ENCODE data around the gene PSMA8.

PSMA8 gene

DNA sequence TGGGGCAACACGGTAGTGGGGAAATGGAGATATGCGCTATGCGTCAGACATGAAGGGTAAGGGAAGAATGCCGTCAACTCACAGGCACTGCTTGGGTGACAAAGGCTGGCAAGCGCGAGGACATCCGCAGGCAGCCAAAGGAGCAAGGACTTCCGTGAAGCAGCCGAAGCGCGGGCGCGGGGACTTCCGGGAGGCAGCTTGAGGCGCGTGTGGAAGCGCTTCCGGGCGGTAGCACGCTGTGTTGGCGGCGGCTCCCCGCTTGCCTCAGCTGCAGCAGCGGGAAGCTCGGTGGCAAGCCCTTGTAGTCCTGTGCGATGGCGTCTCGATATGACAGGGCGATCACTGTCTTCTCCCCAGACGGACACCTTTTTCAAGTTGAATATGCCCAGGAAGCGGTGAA lies at the start of gene PSMA8:
Gene PSMA8 (plus strand): TSS at position 218 of the 400 bp plus-strand sequence. CDS start 97 bp downstream, at position 315.
- ChIA-PET CTCF (no interaction called here), POLR2A (no interaction called here)
- Histone ChIP-seq H3K4me3 (ENCODE audit: low read depth, low read length) (no peak within 1 kb of the TSS), H3K27ac (ENCODE audit: extremely low read depth, low read depth, low read length) (no peak within 1 kb of the TSS), H3K4me1 (ENCODE audit: control insufficient read depth, insufficient read depth, low read length) (no peaks in the 10 kb centered on the region), H3K36me3 (ENCODE audit: control insufficient read depth in 2 of 2, insufficient read depth in 1 of 2, low read length in 2 of 2) (no peaks in the 10 kb centered on the region), H3K9me3 (ENCODE audit: control insufficient read depth, insufficient read depth, low read depth, low read length) (no peaks in the 10 kb centered on the region)
- TF ChIP-seq ZNF335 (tag by site-specific recombination; conservative IDR thresholded peaks at IDR 0.05) = no peak
- no peak for TF ChIP-seq ZNF530 (tag by site-specific recombination; IDR thresholded peaks at IDR 0.05; ENCODE audit: low read depth)
- no peak for TF ChIP-seq ZNF776 (tag by site-specific recombination; IDR thresholded peaks at IDR 0.05; ENCODE audit: borderline replicate concordance)
- no peak for TF ChIP-seq KLF7 (tag by site-specific recombination; IDR thresholded peaks at IDR 0.05; ENCODE audit: borderline replicate concordance)
- no peak for TF ChIP-seq PRDM2 (tag by site-specific recombination; IDR thresholded peaks at IDR 0.05; ENCODE audit: borderline replicate concordance)
- TF ChIP-seq INSM2 (tag by site-specific recombination; IDR thresholded peaks at IDR 0.05) = no peak
- no peak for TF ChIP-seq GLIS2 (tag by site-specific recombination; IDR thresholded peaks at IDR 0.05)
- no peak for TF ChIP-seq ZNF155 (tag by site-specific recombination; IDR thresholded peaks at IDR 0.05)
- no peak for TF ChIP-seq ZNF645 (tag by site-specific recombination; IDR thresholded peaks at IDR 0.05)
- TF ChIP-seq ZIC2 (tag by site-specific recombination; IDR thresholded peaks at IDR 0.05) = no peak
- no peak for TF ChIP-seq ZNF624 (tag by site-specific recombination; IDR thresholded peaks at IDR 0.05)
- no peak for TF ChIP-seq KLF8 (tag by site-specific recombination; IDR thresholded peaks at IDR 0.05)
- no peak for TF ChIP-seq GLIS1 (tag by site-specific recombination; IDR thresholded peaks at IDR 0.05)
- TF ChIP-seq ZBTB21 (tag by site-specific recombination; IDR thresholded peaks at IDR 0.05) = no peak
- no peak for TF ChIP-seq SP2 (tag by site-specific recombination; IDR thresholded peaks at IDR 0.05)
- no peak for TF ChIP-seq ZNF513 (tag by site-specific recombination; IDR thresholded peaks at IDR 0.05)
- TF ChIP-seq ZFP37 (tag by site-specific recombination; IDR thresholded peaks at IDR 0.05) = no peak
